SK-N-SH treated with all-trans-retinoic acid at 6 μM for 48 hours (cell line): ENCODE measurements around the gene PSMA3.

Source experiments
- ATAC-seq: fragments of 200-7000 bp; cut with Tn5 transposase; 3 replicates; pipeline ENCODE4 v1.9.1; 2020; ENCODE audit warnings: mild to moderate bottlenecking, moderate library complexity
- ARNTL ChIP-seq: fragments of 450-650 bp; formaldehyde crosslinking; IDR thresholded peaks from 2 replicates; pipeline ENCODE4 v1.5.0; 2020; ENCODE audit warnings: low read depth, mild to moderate bottlenecking, moderate library complexity, borderline replicate concordance
- BACH2 ChIP-seq: fragments of 250-450 bp; sonication (Bioruptor Pico); IDR thresholded peaks from 2 replicates; pipeline ENCODE4 v1.9.0; 2021; ENCODE audit warnings: mild to moderate bottlenecking, borderline replicate concordance
- CSDC2 ChIP-seq: fragments of 250-450 bp; sonication (Bioruptor Pico); IDR thresholded peaks from 2 replicates; pipeline ENCODE4 v1.5.0; 2020; ENCODE audit warnings: mild to moderate bottlenecking, moderate library complexity
- GLIS3 ChIP-seq: fragments of 250-450 bp; sonication (Bioruptor Pico); IDR thresholded peaks from 2 replicates; pipeline ENCODE4 v1.5.0; 2020; ENCODE audit warnings: mild to moderate bottlenecking, moderate library complexity
- ISL1 ChIP-seq: fragments of 250-450 bp; sonication (Bioruptor Pico); IDR thresholded peaks from 2 replicates; pipeline ENCODE4 v2.1.2; 2022; ENCODE audit warnings: mild to moderate bottlenecking, moderate library complexity
- OSR1 ChIP-seq: fragments of 250-450 bp; sonication (Bioruptor Pico); IDR thresholded peaks from 2 replicates; pipeline ENCODE4 v1.8.0; 2022; ENCODE audit warnings: moderate library complexity, mild to moderate bottlenecking, inconsistent platforms
- PPARA ChIP-seq: fragments of 250-450 bp; sonication (Bioruptor Pico); IDR thresholded peaks from 2 replicates; pipeline ENCODE4 v1.5.0; 2020; ENCODE audit warnings: mild to moderate bottlenecking, borderline replicate concordance
- SNAI2 ChIP-seq: fragments of 250-450 bp; sonication (Bioruptor Pico); IDR thresholded peaks from 2 replicates; pipeline ENCODE4 v1.5.0; 2020; ENCODE audit warnings: mild to moderate bottlenecking, moderate library complexity
- TCF4 ChIP-seq: fragments of 250-450 bp; sonication (Bioruptor Pico); IDR thresholded peaks from 2 replicates; pipeline ENCODE4 v1.8.0; 2021; ENCODE audit warnings: mild to moderate bottlenecking, moderate library complexity, borderline replicate concordance
- TOX ChIP-seq: fragments of 250-450 bp; sonication (Bioruptor Pico); IDR thresholded peaks from 2 replicates; pipeline ENCODE4 v1.8.0; 2021; ENCODE audit warnings: mild to moderate bottlenecking, moderate library complexity, borderline replicate concordance
- ZC3H10 ChIP-seq: fragments of 250-450 bp; sonication (Bioruptor Pico); IDR thresholded peaks from 2 replicates; pipeline ENCODE4 v1.5.1; 2021; ENCODE audit warnings: mild to moderate bottlenecking, moderate library complexity
- ZFP3 ChIP-seq: fragments of 250-450 bp; sonication (Bioruptor Pico); IDR thresholded peaks from 2 replicates; pipeline ENCODE4 v1.5.0; 2020; ENCODE audit warnings: mild to moderate bottlenecking, moderate library complexity
- ZFP30 ChIP-seq: fragments of 450-650 bp; formaldehyde crosslinking; IDR thresholded peaks from 2 replicates; pipeline ENCODE4 v1.5.0; 2022; ENCODE audit warnings: mild to moderate bottlenecking, moderate library complexity
- ZNF565 ChIP-seq: fragments of 450-650 bp; formaldehyde crosslinking; conservative IDR thresholded peaks from 2 replicates; pipeline ENCODE4 v1.5.0; 2020; ENCODE audit warnings: low read depth, mild to moderate bottlenecking, moderate library complexity
- ZNF70 ChIP-seq: fragments of 450-650 bp; formaldehyde crosslinking; IDR thresholded peaks from 2 replicates; pipeline ENCODE4 v1.5.0; 2020; ENCODE audit warnings: mild to moderate bottlenecking, moderate library complexity
- ZNF8 ChIP-seq: fragments of 450-650 bp; formaldehyde crosslinking; IDR thresholded peaks from 2 replicates; pipeline ENCODE4 v1.5.0; 2020; ENCODE audit warnings: mild to moderate bottlenecking, moderate library complexity
- TF ChIP-seq, protein P1 (sequence below): fragments of 250-450 bp; sonication (Bioruptor Pico); IDR thresholded peaks from 2 replicates; pipeline ENCODE4 v1.8.0; 2020; ENCODE audit warnings: mild to moderate bottlenecking, moderate library complexity, borderline replicate concordance
- TF ChIP-seq, protein P2 (sequence below): fragments of 250-450 bp; sonication (Bioruptor Pico); IDR thresholded peaks from 2 replicates; pipeline ENCODE4 v1.5.1; 2021; ENCODE audit warnings: mild to moderate bottlenecking, moderate library complexity
- TF ChIP-seq, protein P3 (sequence below): fragments of 250-450 bp; sonication (Bioruptor Pico); IDR thresholded peaks from 2 replicates; pipeline ENCODE4 v1.5.0; 2020; ENCODE audit warnings: mild to moderate bottlenecking, moderate library complexity
- TF ChIP-seq, protein P4 (sequence below): fragments of 250-450 bp; sonication (Bioruptor Pico); IDR thresholded peaks from 2 replicates; pipeline ENCODE4 v1.5.1; 2020; ENCODE audit warnings: low read depth, mild to moderate bottlenecking, moderate library complexity
- TF ChIP-seq, protein P5 (sequence below): fragments of 250-450 bp; sonication (Bioruptor Pico); IDR thresholded peaks from 2 replicates; pipeline ENCODE4 v1.8.0; 2021; ENCODE audit warnings: low read depth, mild to moderate bottlenecking, moderate library complexity, borderline replicate concordance

Gene PSMA3

DNA sequence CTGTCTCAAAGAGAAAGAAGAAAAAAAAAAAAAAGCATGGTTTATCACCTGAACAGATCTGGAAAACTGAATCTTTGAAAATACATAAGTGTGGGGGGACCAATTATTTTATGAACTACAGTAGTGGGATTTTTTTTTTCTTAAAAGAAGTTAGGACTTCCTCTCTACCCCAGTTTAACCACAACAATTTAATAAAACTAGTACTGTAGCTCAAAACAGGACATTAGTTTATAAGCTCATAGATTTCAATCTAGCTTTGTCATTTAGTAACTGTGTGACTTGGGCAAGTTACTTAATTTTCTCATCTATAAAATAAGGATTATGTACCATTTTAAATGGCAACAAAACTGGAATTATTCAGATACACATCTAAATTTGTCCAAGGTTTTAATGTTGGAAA lies 30.2 kb downstream of the PSMA3 start:
- no peak for ATAC-seq
- no peak for TF ChIP-seq TCF4 (CRISPR knock-in tag)
- TF ChIP-seq, protein P1, sequence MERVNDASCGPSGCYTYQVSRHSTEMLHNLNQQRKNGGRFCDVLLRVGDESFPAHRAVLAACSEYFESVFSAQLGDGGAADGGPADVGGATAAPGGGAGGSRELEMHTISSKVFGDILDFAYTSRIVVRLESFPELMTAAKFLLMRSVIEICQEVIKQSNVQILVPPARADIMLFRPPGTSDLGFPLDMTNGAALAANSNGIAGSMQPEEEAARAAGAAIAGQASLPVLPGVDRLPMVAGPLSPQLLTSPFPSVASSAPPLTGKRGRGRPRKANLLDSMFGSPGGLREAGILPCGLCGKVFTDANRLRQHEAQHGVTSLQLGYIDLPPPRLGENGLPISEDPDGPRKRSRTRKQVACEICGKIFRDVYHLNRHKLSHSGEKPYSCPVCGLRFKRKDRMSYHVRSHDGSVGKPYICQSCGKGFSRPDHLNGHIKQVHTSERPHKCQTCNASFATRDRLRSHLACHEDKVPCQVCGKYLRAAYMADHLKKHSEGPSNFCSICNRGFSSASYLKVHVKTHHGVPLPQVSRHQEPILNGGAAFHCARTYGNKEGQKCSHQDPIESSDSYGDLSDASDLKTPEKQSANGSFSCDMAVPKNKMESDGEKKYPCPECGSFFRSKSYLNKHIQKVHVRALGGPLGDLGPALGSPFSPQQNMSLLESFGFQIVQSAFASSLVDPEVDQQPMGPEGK (CRISPR knock-in tag): no peak

DNA sequence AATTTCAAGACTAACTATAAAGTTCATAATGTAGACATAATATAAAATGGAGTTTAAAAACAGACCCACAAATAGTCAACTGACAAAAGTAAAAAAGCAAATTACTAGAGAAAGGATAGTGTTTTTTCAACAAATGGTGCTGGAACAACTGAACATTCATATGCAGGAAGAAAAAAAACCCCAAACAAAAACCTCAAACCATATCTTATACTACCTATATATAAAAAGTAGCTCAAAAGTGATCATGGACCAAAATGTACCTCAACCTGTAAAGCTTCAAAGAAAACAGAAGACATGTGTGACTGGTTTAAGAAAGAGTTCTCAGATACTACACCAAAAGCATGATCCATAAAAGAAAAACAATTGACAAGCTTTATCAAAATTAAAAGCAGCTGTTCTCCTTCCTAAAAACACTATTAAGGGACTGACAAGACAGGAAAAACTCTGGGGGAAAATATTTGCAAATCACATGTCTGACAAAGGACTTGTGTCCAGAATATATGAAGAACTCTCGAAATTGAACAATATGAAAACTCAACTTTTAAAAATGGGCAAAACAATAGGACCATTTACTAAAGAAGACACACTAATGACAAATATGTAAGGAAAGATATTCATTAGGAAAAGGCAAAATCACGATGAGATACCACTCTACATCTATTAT lies 31.0 kb downstream of the PSMA3 start:
- no peak for TF ChIP-seq GLIS3
- TF ChIP-seq ZNF70 (CRISPR knock-in tag): no peak
- no peak for TF ChIP-seq PPARA (CRISPR knock-in tag)
- TF ChIP-seq ZFP3 (CRISPR knock-in tag): no peak
- TF ChIP-seq OSR1 (CRISPR knock-in tag): no peak
- TF ChIP-seq, protein P2, sequence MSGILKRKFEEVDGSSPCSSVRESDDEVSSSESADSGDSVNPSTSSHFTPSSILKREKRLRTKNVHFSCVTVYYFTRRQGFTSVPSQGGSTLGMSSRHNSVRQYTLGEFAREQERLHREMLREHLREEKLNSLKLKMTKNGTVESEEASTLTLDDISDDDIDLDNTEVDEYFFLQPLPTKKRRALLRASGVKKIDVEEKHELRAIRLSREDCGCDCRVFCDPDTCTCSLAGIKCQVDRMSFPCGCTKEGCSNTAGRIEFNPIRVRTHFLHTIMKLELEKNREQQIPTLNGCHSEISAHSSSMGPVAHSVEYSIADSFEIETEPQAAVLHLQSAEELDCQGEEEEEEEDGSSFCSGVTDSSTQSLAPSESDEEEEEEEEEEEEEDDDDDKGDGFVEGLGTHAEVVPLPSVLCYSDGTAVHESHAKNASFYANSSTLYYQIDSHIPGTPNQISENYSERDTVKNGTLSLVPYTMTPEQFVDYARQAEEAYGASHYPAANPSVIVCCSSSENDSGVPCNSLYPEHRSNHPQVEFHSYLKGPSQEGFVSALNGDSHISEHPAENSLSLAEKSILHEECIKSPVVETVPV (CRISPR knock-in tag): no peak
- no peak for TF ChIP-seq ZFP30 (CRISPR knock-in tag)
- no peak for TF ChIP-seq CSDC2 (CRISPR knock-in tag)
- TF ChIP-seq ARNTL (CRISPR knock-in tag): no peak
- TF ChIP-seq, protein P1 (CRISPR knock-in tag): no peak
- no peak for TF ChIP-seq ZNF565 (CRISPR knock-in tag)
- TF ChIP-seq ZNF8 (CRISPR knock-in tag): no peak
- TF ChIP-seq SNAI2 (CRISPR knock-in tag): no peak
- no peak for TF ChIP-seq ISL1
- no peak for ATAC-seq

DNA sequence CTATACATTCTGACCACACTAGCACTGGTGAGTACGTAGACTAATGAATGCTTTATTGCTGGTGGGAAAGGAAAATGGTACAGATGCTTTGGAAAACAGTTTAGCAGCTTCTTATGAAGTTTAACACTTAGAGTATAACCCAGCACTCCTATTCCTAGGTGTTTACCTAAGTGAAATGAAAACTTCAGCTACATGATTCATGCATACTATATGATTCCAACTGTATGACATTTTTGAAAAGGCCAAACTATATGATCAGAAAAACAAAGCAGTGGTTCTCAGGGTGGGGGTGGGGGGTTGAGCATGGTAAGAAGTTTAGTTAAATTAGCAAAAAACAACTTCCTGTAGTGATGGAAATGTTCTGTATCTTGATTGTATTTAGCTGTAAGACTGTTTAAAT lies 31.6 kb downstream of the PSMA3 start:
- no peak; the same call in 2 of the 3 replicates for ATAC-seq
- no peak for TF ChIP-seq ZFP3 (CRISPR knock-in tag)
- TF ChIP-seq, protein P2 (CRISPR knock-in tag): no peak

DNA sequence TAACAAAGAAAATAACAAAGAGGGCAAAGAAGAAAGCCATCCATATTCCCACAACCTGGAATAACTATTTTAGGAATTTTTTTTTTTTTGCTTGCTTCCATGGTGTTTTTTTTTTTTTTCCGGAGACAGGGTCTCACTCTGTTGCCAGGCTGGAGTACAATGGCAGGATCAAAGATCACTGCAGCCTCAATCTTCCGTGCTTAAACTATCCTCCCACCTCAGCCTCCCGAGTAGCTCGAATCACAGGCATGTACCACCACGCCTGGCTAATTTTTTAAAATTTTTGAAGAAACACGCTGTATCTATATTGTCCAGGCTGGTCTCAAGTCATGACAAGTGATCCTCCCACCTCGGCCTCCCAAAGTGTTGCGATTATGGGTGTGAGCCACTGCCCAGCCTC lies 33.5 kb downstream of the PSMA3 start:
- ATAC-seq: no peak
- TF ChIP-seq BACH2 (CRISPR knock-in tag): no peak
- TF ChIP-seq, protein P3, sequence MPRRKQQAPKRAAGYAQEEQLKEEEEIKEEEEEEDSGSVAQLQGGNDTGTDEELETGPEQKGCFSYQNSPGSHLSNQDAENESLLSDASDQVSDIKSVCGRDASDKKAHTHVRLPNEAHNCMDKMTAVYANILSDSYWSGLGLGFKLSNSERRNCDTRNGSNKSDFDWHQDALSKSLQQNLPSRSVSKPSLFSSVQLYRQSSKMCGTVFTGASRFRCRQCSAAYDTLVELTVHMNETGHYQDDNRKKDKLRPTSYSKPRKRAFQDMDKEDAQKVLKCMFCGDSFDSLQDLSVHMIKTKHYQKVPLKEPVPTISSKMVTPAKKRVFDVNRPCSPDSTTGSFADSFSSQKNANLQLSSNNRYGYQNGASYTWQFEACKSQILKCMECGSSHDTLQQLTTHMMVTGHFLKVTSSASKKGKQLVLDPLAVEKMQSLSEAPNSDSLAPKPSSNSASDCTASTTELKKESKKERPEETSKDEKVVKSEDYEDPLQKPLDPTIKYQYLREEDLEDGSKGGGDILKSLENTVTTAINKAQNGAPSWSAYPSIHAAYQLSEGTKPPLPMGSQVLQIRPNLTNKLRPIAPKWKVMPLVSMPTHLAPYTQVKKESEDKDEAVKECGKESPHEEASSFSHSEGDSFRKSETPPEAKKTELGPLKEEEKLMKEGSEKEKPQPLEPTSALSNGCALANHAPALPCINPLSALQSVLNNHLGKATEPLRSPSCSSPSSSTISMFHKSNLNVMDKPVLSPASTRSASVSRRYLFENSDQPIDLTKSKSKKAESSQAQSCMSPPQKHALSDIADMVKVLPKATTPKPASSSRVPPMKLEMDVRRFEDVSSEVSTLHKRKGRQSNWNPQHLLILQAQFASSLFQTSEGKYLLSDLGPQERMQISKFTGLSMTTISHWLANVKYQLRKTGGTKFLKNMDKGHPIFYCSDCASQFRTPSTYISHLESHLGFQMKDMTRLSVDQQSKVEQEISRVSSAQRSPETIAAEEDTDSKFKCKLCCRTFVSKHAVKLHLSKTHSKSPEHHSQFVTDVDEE (CRISPR knock-in tag): no peak
- TF ChIP-seq SNAI2 (CRISPR knock-in tag): no peak
- no peak for TF ChIP-seq GLIS3
- TF ChIP-seq, protein P4, sequence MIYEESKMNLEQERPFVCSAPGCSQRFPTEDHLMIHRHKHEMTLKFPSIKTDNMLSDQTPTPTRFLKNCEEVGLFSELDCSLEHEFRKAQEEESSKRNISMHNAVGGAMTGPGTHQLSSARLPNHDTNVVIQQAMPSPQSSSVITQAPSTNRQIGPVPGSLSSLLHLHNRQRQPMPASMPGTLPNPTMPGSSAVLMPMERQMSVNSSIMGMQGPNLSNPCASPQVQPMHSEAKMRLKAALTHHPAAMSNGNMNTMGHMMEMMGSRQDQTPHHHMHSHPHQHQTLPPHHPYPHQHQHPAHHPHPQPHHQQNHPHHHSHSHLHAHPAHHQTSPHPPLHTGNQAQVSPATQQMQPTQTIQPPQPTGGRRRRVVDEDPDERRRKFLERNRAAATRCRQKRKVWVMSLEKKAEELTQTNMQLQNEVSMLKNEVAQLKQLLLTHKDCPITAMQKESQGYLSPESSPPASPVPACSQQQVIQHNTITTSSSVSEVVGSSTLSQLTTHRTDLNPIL (CRISPR knock-in tag): no peak
- TF ChIP-seq, protein P5, sequence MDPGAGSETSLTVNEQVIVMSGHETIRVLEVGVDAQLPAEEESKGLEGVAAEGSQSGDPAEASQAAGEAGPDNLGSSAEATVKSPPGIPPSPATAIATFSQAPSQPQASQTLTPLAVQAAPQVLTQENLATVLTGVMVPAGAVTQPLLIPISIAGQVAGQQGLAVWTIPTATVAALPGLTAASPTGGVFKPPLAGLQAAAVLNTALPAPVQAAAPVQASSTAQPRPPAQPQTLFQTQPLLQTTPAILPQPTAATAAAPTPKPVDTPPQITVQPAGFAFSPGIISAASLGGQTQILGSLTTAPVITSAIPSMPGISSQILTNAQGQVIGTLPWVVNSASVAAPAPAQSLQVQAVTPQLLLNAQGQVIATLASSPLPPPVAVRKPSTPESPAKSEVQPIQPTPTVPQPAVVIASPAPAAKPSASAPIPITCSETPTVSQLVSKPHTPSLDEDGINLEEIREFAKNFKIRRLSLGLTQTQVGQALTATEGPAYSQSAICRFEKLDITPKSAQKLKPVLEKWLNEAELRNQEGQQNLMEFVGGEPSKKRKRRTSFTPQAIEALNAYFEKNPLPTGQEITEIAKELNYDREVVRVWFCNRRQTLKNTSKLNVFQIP: no peak
- no peak for TF ChIP-seq OSR1 (CRISPR knock-in tag)
- TF ChIP-seq, protein P2 (CRISPR knock-in tag): no peak
- TF ChIP-seq CSDC2 (CRISPR knock-in tag): no peak
- no peak for TF ChIP-seq TOX (CRISPR knock-in tag)
- TF ChIP-seq ZFP30 (CRISPR knock-in tag): no peak
- no peak for TF ChIP-seq TCF4 (CRISPR knock-in tag)
- no peak for TF ChIP-seq ZNF8 (CRISPR knock-in tag)
- no peak for TF ChIP-seq ZC3H10 (CRISPR knock-in tag)
- TF ChIP-seq PPARA (CRISPR knock-in tag): no peak
